Measurements from ENCODE around the gene DENND1A.

DENND1A gene

GRCh38 chr9:123861756-123862120 lies 68.2 kb downstream of the DENND1A start:
- Histone ChIP-seq H3K4ac (ENCODE audit: low read depth in 1 of 2, low read length in 2 of 2) (no peak overlapping the region), H3K9me3 (ENCODE audit: control insufficient read depth, low read length) (no peaks in the 10 kb centered on the region), H2BK120ac (ENCODE audit: low read depth, low read length) (no peak overlapping the region), H2BK5ac (ENCODE audit: low read depth, low read length, poor library complexity, severe bottlenecking) (no peak overlapping the region), H3K79me1 (replicated peaks; ENCODE audit: low read length, poor library complexity, severe bottlenecking) (peaks cover 5% of the 10 kb centered on the region), H2BK12ac (ENCODE audit: low read length in 2 of 2) (no peak overlapping the region), H4K8ac (ENCODE audit: low read length) (no peak overlapping the region), H3K4me1 (ENCODE audit: control insufficient read depth, insufficient read depth, low read depth, low read length) (peaks cover 1% of the 10 kb centered on the region), H2AFZ (ENCODE audit: low read depth, low read length) (no peak overlapping the region), H3K36me3 (ENCODE audit: control insufficient read depth in 1 of 2, insufficient read depth in 2 of 2, low read depth in 1 of 2, low read length in 2 of 2) (no peaks in the 10 kb centered on the region), H3K14ac (ENCODE audit: low read length in 2 of 2) (no peak overlapping the region), H2AK5ac (ENCODE audit: low read length, severe bottlenecking) (no peak overlapping the region), H2BK15ac (ENCODE audit: low read depth, poor library complexity, severe bottlenecking) (no peak overlapping the region), H3K27ac (ENCODE audit: low read length, poor library complexity, severe bottlenecking) (no peak overlapping the region), H3K9ac (ENCODE audit: low read length) (no peak overlapping the region), H3K18ac (ENCODE audit: low read depth in 1 of 2, low read length in 2 of 2) (no peak overlapping the region), H3K4me2 (ENCODE audit: low read length, poor library complexity, severe bottlenecking) (no peak overlapping the region), H3K4me3 (ENCODE audit: insufficient read depth in 1 of 2, low read depth in 1 of 2, low read length in 2 of 2) (no peak overlapping the region), H3K23ac (ENCODE audit: low read length in 2 of 2) (no peak overlapping the region), H4K91ac (ENCODE audit: low read length) (no peak overlapping the region), H3K27me3 (ENCODE audit: control insufficient read depth in 1 of 2, insufficient read depth in 1 of 2, low read length in 2 of 2) (no peaks in the 10 kb centered on the region)
- 100% methylated on average over 1 of the region's 2 CpGs for WGBS
- no peak for DNase-seq

- H3K27ac ChIP-seq (ENCODE audit: low read length, poor library complexity, severe bottlenecking) = no peak overlapping the region
- peaks cover 0 to 3% of the 10 kb centered on the region in 2 experiments for H3K36me3 ChIP-seq (ENCODE audit: control insufficient read depth in 1 of 2, insufficient read depth in 2 of 2, low read depth in 1 of 2, low read length in 2 of 2)
- no peak overlapping the region for H2AK5ac ChIP-seq (ENCODE audit: low read length, severe bottlenecking)
- no peak overlapping the region for H3K9ac ChIP-seq (ENCODE audit: low read length)
- no peak overlapping the region for H3K14ac ChIP-seq (ENCODE audit: low read length in 2 of 2)
- H3K27me3 ChIP-seq (ENCODE audit: control insufficient read depth in 1 of 2, insufficient read depth in 1 of 2, low read length in 2 of 2) = no peaks in the 10 kb centered on the region
- H3K23ac ChIP-seq (ENCODE audit: low read length in 2 of 2) = no peak overlapping the region
- no peak overlapping the region for H2BK15ac ChIP-seq (ENCODE audit: low read depth, poor library complexity, severe bottlenecking)
- H4K8ac ChIP-seq (ENCODE audit: low read length) = no peak overlapping the region
- no peak overlapping the region for H2AFZ ChIP-seq (ENCODE audit: low read depth, low read length)
- 60% methylated on average over 2 of the region's 2 CpGs for WGBS
- no peak for DNase-seq
- H3K18ac ChIP-seq (ENCODE audit: low read depth in 1 of 2, low read length in 2 of 2) = no peak overlapping the region
- H2BK12ac ChIP-seq (ENCODE audit: low read length in 2 of 2) = no peak overlapping the region
- no peak overlapping the region for H3K4me3 ChIP-seq (ENCODE audit: insufficient read depth in 1 of 2, low read depth in 1 of 2, low read length in 2 of 2)
- no peaks in the 10 kb centered on the region for H3K9me3 ChIP-seq (ENCODE audit: control insufficient read depth, low read length)
- H3K4me1 ChIP-seq (ENCODE audit: control insufficient read depth, insufficient read depth, low read depth, low read length) = peaks cover 1% of the 10 kb centered on the region
- H3K4ac ChIP-seq (ENCODE audit: low read depth in 1 of 2, low read length in 2 of 2) = no peak overlapping the region
- H3K4me2 ChIP-seq (ENCODE audit: low read length, poor library complexity, severe bottlenecking) = no peak overlapping the region
- H3K79me1 ChIP-seq (replicated peaks; ENCODE audit: low read length, poor library complexity, severe bottlenecking) = peaks cover 9% of the 10 kb centered on the region
- no peak overlapping the region for H2BK120ac ChIP-seq (ENCODE audit: low read depth, low read length)
- no peak overlapping the region for H2BK5ac ChIP-seq (ENCODE audit: low read depth, low read length, poor library complexity, severe bottlenecking)
- H4K91ac ChIP-seq (ENCODE audit: low read length) = no peak overlapping the region
Observed at GRCh38 chr9:123861086-123861755, 68.7 kb downstream of the DENND1A start.

GRCh38 chr9:123860603-123861002 lies 69.3 kb downstream of the DENND1A start:
- Histone ChIP-seq H3K9ac (ENCODE audit: low read length) (no peak overlapping the region), H3K9me3 (ENCODE audit: control insufficient read depth, low read length) (no peaks in the 10 kb centered on the region), H3K4me2 (ENCODE audit: low read length, poor library complexity, severe bottlenecking) (no peak overlapping the region), H2BK12ac (ENCODE audit: low read length in 2 of 2) (no peak overlapping the region), H3K27me3 (ENCODE audit: control insufficient read depth in 1 of 2, insufficient read depth in 1 of 2, low read length in 2 of 2) (no peaks in the 10 kb centered on the region), H4K8ac (ENCODE audit: low read length) (peak overlapping the region; percentile 16), H2BK5ac (ENCODE audit: low read depth, low read length, poor library complexity, severe bottlenecking) (no peak overlapping the region), H3K23ac (ENCODE audit: low read length in 2 of 2) (no peak overlapping the region), H2AFZ (ENCODE audit: low read depth, low read length) (no peak overlapping the region), H3K27ac (ENCODE audit: low read length, poor library complexity, severe bottlenecking) (no peak overlapping the region), H3K4me3 (ENCODE audit: insufficient read depth in 1 of 2, low read depth in 1 of 2, low read length in 2 of 2) (no peak overlapping the region), H3K14ac (ENCODE audit: low read length in 2 of 2) (no peak overlapping the region), H3K18ac (ENCODE audit: low read depth in 1 of 2, low read length in 2 of 2) (no peak overlapping the region), H4K91ac (ENCODE audit: low read length) (no peak overlapping the region), H2AK5ac (ENCODE audit: low read length, severe bottlenecking) (no peak overlapping the region), H3K4me1 (ENCODE audit: control insufficient read depth, insufficient read depth, low read depth, low read length) (peaks cover 1% of the 10 kb centered on the region), H3K79me1 (replicated peaks; ENCODE audit: low read length, poor library complexity, severe bottlenecking) (peaks cover 10% of the 10 kb centered on the region), H3K4ac (ENCODE audit: low read depth in 1 of 2, low read length in 2 of 2) (no peak overlapping the region), H3K36me3 (ENCODE audit: control insufficient read depth in 1 of 2, insufficient read depth in 2 of 2, low read depth in 1 of 2, low read length in 2 of 2) (peaks cover 0 to 4% of the 10 kb centered on the region in 2 experiments), H2BK120ac (ENCODE audit: low read depth, low read length) (no peak overlapping the region), H2BK15ac (ENCODE audit: low read depth, poor library complexity, severe bottlenecking) (no peak overlapping the region)
- DNase-seq = no peak
- 96% methylated on average over 2 of the region's 4 CpGs for WGBS

GRCh38 chr9:123852403-123852802 lies 77.5 kb downstream of the DENND1A start:
- Histone ChIP-seq H3K27me3 (ENCODE audit: control insufficient read depth in 1 of 2, insufficient read depth in 1 of 2, low read length in 2 of 2) (no peaks in the 10 kb centered on the region), H3K4me3 (ENCODE audit: insufficient read depth in 1 of 2, low read depth in 1 of 2, low read length in 2 of 2) (no peak overlapping the region), H2BK120ac (ENCODE audit: low read depth, low read length) (no peak overlapping the region), H2BK15ac (ENCODE audit: low read depth, poor library complexity, severe bottlenecking) (no peak overlapping the region), H3K18ac (ENCODE audit: low read depth in 1 of 2, low read length in 2 of 2) (no peak overlapping the region), H2BK5ac (ENCODE audit: low read depth, low read length, poor library complexity, severe bottlenecking) (no peak overlapping the region), H2AFZ (ENCODE audit: low read depth, low read length) (no peak overlapping the region), H4K8ac (ENCODE audit: low read length) (no peak overlapping the region), H3K79me1 (replicated peaks; ENCODE audit: low read length, poor library complexity, severe bottlenecking) (peaks cover 9% of the 10 kb centered on the region), H3K9ac (ENCODE audit: low read length) (no peak overlapping the region), H3K14ac (ENCODE audit: low read length in 2 of 2) (no peak overlapping the region), H4K91ac (ENCODE audit: low read length) (no peak overlapping the region), H3K4me2 (ENCODE audit: low read length, poor library complexity, severe bottlenecking) (no peak overlapping the region), H3K23ac (ENCODE audit: low read length in 2 of 2) (no peak overlapping the region), H2BK12ac (ENCODE audit: low read length in 2 of 2) (no peak overlapping the region), H3K36me3 (ENCODE audit: control insufficient read depth in 1 of 2, insufficient read depth in 2 of 2, low read depth in 1 of 2, low read length in 2 of 2) (peaks cover 4 to 7% of the 10 kb centered on the region in 2 experiments), H3K27ac (ENCODE audit: low read length, poor library complexity, severe bottlenecking) (no peak overlapping the region), H3K4me1 (ENCODE audit: control insufficient read depth, insufficient read depth, low read depth, low read length) (no peaks in the 10 kb centered on the region), H3K4ac (ENCODE audit: low read depth in 1 of 2, low read length in 2 of 2) (no peak overlapping the region), H2AK5ac (ENCODE audit: low read length, severe bottlenecking) (no peak overlapping the region), H3K9me3 (ENCODE audit: control insufficient read depth, low read length) (peaks cover 25% of the 10 kb centered on the region)
- no peak for DNase-seq
- 96% methylated on average over 2 of the region's 2 CpGs for WGBS
